Measurements from ENCODE around the gene PHC2. TPM values are rescaled to one million over a fixed set of nuclear protein-coding genes. Genes with fewer than 3 reads are reported as not detected.

Gene PHC2
- total RNA-seq, 1 experiment from 2014 or later = 9.4 TPM

DNA sequence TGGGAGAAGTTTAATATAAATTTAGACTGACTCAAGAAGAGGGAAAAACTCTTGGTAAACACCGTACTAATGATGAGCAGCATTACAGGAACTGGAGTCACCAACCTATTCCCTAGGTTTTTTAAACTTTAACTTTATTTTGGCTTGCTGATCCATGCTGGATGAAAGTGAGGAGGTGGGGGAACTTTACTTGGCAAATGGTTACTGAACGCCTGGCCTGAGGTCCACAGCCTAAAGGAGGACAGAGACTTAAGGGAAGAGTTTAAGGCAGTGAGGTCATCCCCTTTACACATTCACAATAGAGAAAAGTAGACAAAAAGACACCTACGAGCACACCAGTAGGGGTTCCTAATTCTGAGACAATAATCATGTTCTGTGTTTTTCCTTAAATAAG, 84.4 kb downstream of the PHC2 start:
- H3K9ac ChIP-seq (ENCODE audit: extremely low read depth, insufficient read length, low read length) = no peak overlapping the region
- no peak overlapping the region for H3K23ac ChIP-seq (ENCODE audit: insufficient read length, low read depth, low read length)
- Mint-ChIP-seq H3K27ac (no peak overlapping the region), H3K9me3 (peaks cover 0 to 3% of the 10 kb centered on the region in 2 experiments; a peak in 2 of 5 replicates), H3K4me3 (no peak overlapping the region), H3K27me3 (ENCODE audit: low read depth) (peaks cover 70% of the 10 kb centered on the region), H3K36me3 (ENCODE audit: insufficient read depth in 1 of 3, low read depth in 3 of 3) (no peaks in the 10 kb centered on the region; a peak in 1 of 7 replicates), H3K4me1 (peaks cover 56 to 72% of the 10 kb centered on the region in 2 experiments)
- H2BK15ac ChIP-seq (ENCODE audit: low read depth, low read length) = no peak overlapping the region
- H4K5ac ChIP-seq (ENCODE audit: insufficient read length, low read depth, low read length) = no peak overlapping the region
- H4K8ac ChIP-seq (replicated peaks; ENCODE audit: insufficient read length, low read depth, low read length) = no peak overlapping the region
- H3K27ac ChIP-seq (ENCODE audit: insufficient read length, low read depth, low read length) = no peak overlapping the region
- peaks cover 12% of the 10 kb centered on the region for H3K23me2 ChIP-seq (ENCODE audit: insufficient read length, low read depth, low read length, poor library complexity, severe bottlenecking)
- H2BK5ac ChIP-seq (ENCODE audit: insufficient read length, low read length) = no peak overlapping the region
- H3K79me2 ChIP-seq (ENCODE audit: insufficient read depth, low read length) = no peaks in the 10 kb centered on the region
- H2AK5ac ChIP-seq (ENCODE audit: insufficient read length, low read length) = no peak overlapping the region
- no peaks in the 10 kb centered on the region for H4K20me1 ChIP-seq (ENCODE audit: control insufficient read depth, insufficient read depth, insufficient read length)
- H3K14ac ChIP-seq (ENCODE audit: insufficient read depth, low read length) = no peak overlapping the region
- H3K56ac ChIP-seq (ENCODE audit: insufficient read length, low read depth, low read length) = no peak overlapping the region
- H2BK20ac ChIP-seq (ENCODE audit: low read depth, low read length, poor library complexity, severe bottlenecking) = no peak overlapping the region
- no peak for DNase-seq
- peaks cover 4% of the 10 kb centered on the region; the same call in 1 of the 2 replicates for H3K4me1 ChIP-seq (ENCODE audit: insufficient read depth, low read length)
- H3K4me2 ChIP-seq (ENCODE audit: insufficient read depth, insufficient read length, low read length) = no peak overlapping the region
- TF ChIP-seq, protein P1, sequence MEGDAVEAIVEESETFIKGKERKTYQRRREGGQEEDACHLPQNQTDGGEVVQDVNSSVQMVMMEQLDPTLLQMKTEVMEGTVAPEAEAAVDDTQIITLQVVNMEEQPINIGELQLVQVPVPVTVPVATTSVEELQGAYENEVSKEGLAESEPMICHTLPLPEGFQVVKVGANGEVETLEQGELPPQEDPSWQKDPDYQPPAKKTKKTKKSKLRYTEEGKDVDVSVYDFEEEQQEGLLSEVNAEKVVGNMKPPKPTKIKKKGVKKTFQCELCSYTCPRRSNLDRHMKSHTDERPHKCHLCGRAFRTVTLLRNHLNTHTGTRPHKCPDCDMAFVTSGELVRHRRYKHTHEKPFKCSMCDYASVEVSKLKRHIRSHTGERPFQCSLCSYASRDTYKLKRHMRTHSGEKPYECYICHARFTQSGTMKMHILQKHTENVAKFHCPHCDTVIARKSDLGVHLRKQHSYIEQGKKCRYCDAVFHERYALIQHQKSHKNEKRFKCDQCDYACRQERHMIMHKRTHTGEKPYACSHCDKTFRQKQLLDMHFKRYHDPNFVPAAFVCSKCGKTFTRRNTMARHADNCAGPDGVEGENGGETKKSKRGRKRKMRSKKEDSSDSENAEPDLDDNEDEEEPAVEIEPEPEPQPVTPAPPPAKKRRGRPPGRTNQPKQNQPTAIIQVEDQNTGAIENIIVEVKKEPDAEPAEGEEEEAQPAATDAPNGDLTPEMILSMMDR (conservative IDR thresholded peaks at IDR 0.05) = no peak
- no CpG with 5 or more reads among the region's 3 CpGs for WGBS (ENCODE audit: extremely low coverage, insufficient read length, low lambda C conversion rate)
- no peak overlapping the region for H2BK120ac ChIP-seq (ENCODE audit: low read depth, low read length, poor library complexity, severe bottlenecking)
- peaks cover 30% of the 10 kb centered on the region for H3K27me3 ChIP-seq (ENCODE audit: insufficient read depth, low read length)
- H2BK12ac ChIP-seq (ENCODE audit: insufficient read length, low read depth, low read length) = no peak overlapping the region
- H4K91ac ChIP-seq (ENCODE audit: insufficient read length, low read depth, low read length) = no peak overlapping the region
- no peaks in the 10 kb centered on the region for H3K9me3 ChIP-seq (ENCODE audit: control insufficient read depth, low read depth, low read length)
- H2AFZ ChIP-seq (ENCODE audit: low read length) = no peak overlapping the region
- no peak overlapping the region for H3T11ph ChIP-seq (ENCODE audit: low read length)
- no peak overlapping the region for H3K4ac ChIP-seq (ENCODE audit: low read depth, low read length)
- H3K79me1 ChIP-seq (ENCODE audit: insufficient read depth, low read depth, low read length, poor library complexity, severe bottlenecking) = no peaks in the 10 kb centered on the region
- H3K18ac ChIP-seq (ENCODE audit: insufficient read length, low read depth, low read length) = no peak overlapping the region

Measured in H9 (cell line).